ENCODE results near the gene TBPL1.
"Not testable (repeated sequence)": the region's sequence is repeated elsewhere in the genome, so short reads cannot be mapped to it uniquely, and the experiment has no call there.

TBPL1 gene

DNA sequence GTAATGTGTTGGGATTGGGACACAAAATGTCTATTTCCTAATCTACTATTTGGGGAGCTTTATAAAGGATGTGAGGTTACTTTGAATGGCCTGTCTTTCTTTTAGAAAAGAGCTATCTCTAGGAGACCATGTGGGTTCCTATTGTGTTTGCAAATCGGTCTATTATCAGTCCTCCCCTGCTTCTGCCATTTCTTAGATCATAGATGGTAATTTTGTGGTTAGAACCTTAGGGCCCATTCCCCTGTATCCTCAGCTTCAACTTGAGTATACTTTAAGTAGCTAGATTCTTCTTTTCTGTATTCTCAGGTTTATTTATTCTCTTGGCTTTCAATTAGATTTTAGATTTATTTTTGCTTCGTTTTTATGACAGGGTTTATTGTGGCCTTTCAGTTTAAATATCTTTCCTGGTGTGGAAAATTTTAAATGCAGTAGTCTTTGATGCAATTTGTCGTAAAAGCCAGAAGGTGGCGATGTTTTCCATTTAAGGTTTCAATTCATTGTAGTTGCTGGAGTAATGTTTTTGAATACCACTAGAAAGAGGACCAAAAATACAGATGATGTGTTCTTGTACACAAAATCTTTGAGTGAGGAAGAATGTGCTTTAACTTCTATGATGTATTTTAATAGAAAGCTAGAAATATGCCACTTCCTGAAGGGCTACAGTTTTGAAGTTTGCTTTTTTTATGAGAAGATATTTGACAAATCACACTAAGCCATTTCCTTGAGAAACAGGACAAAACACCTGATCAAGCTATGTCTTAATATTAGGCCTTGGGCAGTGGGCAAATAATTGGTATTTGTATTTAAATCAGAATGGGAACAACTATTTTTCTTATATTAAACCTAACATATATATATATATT lies 20.3 kb downstream of the TBPL1 start:
- Mint-ChIP-seq H3K27ac (no peak overlapping the region), H3K9me3 (no peaks in the 10 kb centered on the region), H3K36me3 (peaks cover 5% of the 10 kb centered on the region), H3K27me3 (no peaks in the 10 kb centered on the region), H3K4me3 (no peak overlapping the region), H3K4me1 (peaks cover 27% of the 10 kb centered on the region)
- DNase-seq (ENCODE audit: low spot score in 2 of 2): peak in 1 of 2 donors; percentile 20
- ATAC-seq (ENCODE audit: low read depth): peak; percentile 48

DNA sequence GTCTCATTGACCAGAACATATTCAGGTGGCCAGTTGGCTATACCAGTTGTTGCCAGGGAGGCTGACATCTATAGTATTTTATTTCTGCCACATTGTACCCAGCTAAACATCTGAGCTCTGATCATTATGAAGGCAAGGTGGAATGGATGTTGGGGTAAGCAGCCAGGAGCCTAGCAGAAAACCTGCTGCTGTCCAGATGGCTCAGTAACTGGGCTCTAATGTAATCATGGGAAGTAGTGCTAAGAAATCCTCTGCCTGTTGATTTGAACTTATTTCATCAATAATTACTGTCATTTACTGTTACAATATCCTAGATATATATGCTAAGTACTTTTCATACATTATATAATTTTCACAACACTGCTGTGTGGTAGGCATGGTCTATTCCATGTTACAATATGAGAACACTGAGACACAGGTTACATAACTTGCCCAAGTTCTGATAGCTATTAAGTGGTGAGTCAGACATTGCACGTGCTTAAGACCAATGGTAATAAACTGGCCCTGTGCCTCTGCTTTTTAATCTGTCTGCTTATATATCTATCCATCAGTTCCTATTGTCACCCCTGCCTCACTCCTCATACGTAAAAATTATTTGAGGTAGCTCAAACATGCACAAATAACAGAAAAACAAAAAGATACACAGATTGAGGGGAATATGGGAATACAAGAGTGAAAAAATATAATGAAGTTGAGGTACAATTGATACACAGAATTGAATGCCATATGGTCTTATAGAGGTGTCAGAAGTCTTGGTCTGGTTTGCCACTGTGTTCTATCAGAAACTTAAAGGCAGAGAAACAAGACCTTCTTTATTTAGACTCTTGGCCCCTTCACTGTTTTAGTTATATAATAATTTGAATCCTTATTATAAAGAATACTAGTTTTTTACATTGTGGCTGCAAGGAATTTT lies 25.2 kb downstream of the TBPL1 start:
- Mint-ChIP-seq H3K27me3 (no peaks in the 10 kb centered on the region), H3K27ac (no peak overlapping the region), H3K4me3 (no peak overlapping the region), H3K4me1 (peaks cover 22% of the 10 kb centered on the region), H3K36me3 (peaks cover 11% of the 10 kb centered on the region), H3K9me3 (no peaks in the 10 kb centered on the region)
- DNase-seq (ENCODE audit: low spot score in 2 of 2) (no peak), ATAC-seq (ENCODE audit: low read depth) (no peak)

DNA sequence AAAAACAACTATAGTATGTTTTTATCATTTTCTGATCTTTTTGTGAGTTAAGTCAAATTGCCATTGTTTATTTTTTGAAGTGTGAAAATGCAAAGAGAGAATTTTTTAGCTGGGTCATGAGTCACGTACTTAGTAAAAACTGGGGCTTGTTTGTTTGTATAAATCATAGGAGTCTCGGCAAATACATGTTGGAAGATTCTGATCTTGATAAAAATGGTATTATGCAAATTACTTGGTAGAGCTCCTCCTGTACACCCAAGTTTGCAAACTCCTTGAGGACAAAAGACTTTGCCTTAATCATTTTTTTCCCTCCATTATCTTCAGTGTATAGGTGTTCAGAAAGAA lies 25.8 kb downstream of the TBPL1 start:
- Mint-ChIP-seq H3K9me3 (no peaks in the 10 kb centered on the region), H3K36me3 (peaks cover 14% of the 10 kb centered on the region), H3K4me3 (no peak overlapping the region), H3K4me1 (peaks cover 19% of the 10 kb centered on the region), H3K27me3 (no peaks in the 10 kb centered on the region), H3K27ac (no peak overlapping the region)
- DNase-seq (ENCODE audit: low spot score in 2 of 2) (no peak), ATAC-seq (ENCODE audit: low read depth) (no peak)

DNA sequence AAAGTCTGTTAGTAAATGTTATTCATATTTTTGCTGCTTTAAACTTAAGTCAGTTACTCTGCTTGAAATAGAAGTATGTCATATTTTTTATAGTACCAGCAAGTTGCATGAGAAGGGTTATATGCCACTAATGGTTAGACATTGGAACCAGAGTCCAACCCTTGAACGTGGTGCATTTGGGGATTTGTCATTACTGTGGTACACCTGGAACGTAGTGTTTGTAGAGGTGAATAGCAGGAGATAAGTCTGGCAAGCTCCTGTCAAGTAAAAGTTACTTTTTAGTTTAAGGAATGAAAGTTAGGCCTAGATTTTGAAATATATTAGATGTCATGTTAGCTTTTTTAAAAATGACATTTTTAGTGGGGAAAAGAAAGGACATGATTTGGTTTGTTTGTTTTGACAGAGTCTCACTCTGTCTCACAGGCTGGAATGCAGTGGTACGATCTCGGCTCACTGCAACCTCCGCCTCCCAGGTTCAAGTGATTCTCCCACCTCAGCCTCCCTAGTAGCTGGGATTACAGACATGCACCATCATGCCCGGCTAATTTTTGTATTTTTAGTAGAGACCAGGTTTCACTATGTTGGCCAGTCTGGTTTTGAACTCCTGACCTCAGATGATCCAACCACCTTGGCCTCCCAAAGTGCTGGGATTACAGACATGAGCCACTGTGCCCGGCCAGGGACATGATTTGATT lies 26.4 kb downstream of the TBPL1 start:
- not testable (repeated sequence) for H3K27me3 Mint-ChIP-seq; ATAC-seq (ENCODE audit: low read depth); H3K4me3 Mint-ChIP-seq; H3K27ac Mint-ChIP-seq; H3K9me3 Mint-ChIP-seq; DNase-seq (ENCODE audit: low spot score in 2 of 2)
- H3K36me3 Mint-ChIP-seq: peaks cover 14% of the 10 kb centered on the region
- peaks cover 19% of the 10 kb centered on the region for H3K4me1 Mint-ChIP-seq

DNA sequence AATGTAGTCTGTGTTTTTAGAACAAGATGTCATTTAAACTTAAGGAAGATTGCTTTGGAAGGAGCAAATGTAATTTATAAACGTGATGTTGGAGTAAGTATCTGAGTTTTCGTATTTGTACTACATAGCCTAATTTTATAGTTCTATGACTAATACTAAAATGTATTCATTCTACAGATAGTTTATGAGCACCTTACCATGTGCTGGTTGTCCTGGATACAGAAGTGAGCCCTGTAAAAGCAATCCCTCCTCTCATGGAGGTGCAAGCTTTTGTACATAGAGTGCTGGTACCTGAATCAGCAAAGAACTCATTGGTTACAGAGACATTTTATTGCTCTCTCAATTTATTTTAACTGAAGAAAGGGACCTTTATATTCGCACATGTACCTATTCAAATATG lies 27.1 kb downstream of the TBPL1 start:
- ATAC-seq (ENCODE audit: low read depth) (no peak), DNase-seq (ENCODE audit: low spot score in 2 of 2) (no peak)
- Mint-ChIP-seq H3K4me3 (no peak overlapping the region), H3K4me1 (peaks cover 16% of the 10 kb centered on the region), H3K27ac (no peak overlapping the region), H3K27me3 (no peaks in the 10 kb centered on the region), H3K36me3 (peaks cover 16% of the 10 kb centered on the region), H3K9me3 (no peaks in the 10 kb centered on the region)

DNA sequence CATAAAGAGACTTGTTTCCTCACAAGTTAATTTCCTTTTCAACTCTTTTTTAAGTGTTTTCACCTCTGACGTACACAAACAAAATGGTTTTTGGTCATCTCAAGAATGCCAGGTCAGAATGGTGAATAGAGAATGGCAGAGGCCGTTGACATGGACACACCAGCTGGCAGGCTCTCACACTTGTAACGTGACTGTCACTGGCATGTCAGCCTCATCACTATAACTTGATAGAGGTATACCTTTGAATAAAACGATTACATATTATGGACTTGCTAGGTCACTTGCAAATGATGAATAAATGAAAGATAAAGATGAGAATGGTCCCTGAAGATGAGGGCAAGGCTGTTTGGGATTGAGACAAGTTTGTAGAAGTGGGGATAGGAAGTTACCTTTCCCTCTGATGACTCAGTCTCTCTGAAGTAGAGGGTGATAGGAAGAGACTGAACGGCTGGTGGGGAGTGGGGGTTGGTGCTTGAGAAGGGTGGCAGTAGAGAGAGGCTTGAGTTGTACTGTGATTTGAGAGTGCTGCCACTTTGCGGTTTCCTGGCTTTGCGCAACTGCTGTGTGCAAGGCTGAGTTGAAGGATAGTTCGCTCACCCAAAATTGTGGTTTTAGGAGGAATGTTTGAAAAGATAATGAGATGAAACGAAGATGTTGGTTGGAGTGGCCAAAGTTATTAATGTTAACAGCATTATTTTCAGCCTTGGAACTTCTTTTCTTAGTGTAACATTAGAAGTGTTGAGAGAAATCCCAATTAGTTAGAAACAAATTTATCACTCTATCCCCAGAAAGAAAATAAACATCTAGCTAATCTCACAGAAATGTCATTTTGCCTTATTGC lies 30.3 kb downstream of the TBPL1 start:
- DNase-seq (ENCODE audit: low spot score in 2 of 2) (no peak), ATAC-seq (ENCODE audit: low read depth) (no peak)
- no peaks in the 10 kb centered on the region for H3K9me3 Mint-ChIP-seq
- no peaks in the 10 kb centered on the region for H3K27me3 Mint-ChIP-seq
- H3K4me1 Mint-ChIP-seq: peaks cover 7% of the 10 kb centered on the region
- H3K4me3 Mint-ChIP-seq: no peak overlapping the region
- H3K27ac Mint-ChIP-seq: no peak overlapping the region
- H3K36me3 Mint-ChIP-seq: peaks cover 27% of the 10 kb centered on the region

DNA sequence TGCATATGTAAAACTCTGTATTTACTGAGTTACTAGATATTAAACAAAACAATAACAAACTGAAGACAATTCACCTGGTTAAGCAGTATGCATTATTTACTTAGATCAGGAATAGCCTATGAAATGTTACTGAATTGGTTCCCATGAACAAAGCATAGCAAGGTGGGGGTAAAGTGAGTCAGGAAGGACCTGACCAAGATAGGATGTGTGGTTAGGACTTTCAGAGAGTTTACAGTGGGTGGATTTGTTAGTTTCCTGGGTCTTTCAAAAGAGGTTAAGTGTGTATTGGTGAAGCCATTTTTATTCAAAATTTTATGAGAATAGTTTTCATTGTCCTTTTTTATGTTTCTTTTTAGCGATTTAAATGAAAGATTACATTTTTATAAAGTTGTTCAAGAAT lies 32.9 kb downstream of the TBPL1 start:
- no peak for DNase-seq (ENCODE audit: low spot score in 2 of 2)
- Mint-ChIP-seq H3K36me3 (peaks cover 31% of the 10 kb centered on the region), H3K9me3 (no peaks in the 10 kb centered on the region), H3K27ac (no peak overlapping the region), H3K4me3 (no peak overlapping the region), H3K4me1 (no peaks in the 10 kb centered on the region), H3K27me3 (no peaks in the 10 kb centered on the region)
- ATAC-seq (ENCODE audit: low read depth): no peak

DNA sequence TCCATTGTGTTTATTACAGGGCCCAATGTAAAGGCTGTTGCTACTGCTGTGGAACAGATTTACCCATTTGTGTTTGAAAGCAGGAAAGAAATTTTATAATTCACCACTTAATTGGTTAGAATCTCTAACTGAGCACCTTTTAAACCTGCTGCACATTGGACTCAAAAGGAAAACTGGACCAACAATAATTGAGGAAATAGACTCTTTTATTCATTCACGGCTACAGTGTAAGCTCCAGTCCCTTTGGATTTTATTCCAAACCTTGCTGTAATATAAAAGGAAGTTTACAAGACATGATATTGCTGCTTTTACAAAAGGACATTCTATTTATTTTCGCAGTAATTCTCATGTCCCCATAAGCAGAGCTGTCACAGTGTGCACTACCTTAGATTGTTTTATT lies 33.9 kb downstream of the TBPL1 start:
- ATAC-seq (ENCODE audit: low read depth) (no peak), DNase-seq (ENCODE audit: low spot score in 2 of 2) (no peak)
- Mint-ChIP-seq H3K9me3 (no peaks in the 10 kb centered on the region), H3K27ac (no peak overlapping the region), H3K4me3 (no peak overlapping the region), H3K27me3 (no peaks in the 10 kb centered on the region), H3K4me1 (no peaks in the 10 kb centered on the region), H3K36me3 (peaks cover 28% of the 10 kb centered on the region)

DNA sequence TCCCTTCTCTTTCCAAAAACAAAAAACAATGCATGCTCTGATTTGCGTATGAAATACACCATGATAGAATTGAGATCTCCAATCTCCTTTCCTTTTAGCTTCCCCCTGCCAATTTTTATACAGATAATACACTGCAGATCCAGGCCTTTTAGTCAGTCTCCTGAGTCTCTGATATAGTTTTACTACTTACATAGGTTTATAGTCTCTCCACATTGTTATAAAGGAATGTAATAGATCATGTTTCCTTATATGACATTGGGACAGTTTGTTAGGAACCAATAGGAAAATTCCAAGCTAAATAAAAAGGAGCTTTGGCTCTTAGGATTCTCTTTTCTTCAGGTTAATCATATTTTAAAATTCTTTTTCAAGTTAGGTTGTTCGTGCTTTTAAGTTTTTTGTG lies 36.5 kb downstream of the TBPL1 start:
- no peaks in the 10 kb centered on the region for H3K9me3 Mint-ChIP-seq
- H3K27me3 Mint-ChIP-seq: no peaks in the 10 kb centered on the region
- H3K4me3 Mint-ChIP-seq: no peak overlapping the region
- H3K4me1 Mint-ChIP-seq: no peaks in the 10 kb centered on the region
- DNase-seq (ENCODE audit: low spot score in 2 of 2) (no peak), ATAC-seq (ENCODE audit: low read depth) (no peak)
- peaks cover 18% of the 10 kb centered on the region for H3K36me3 Mint-ChIP-seq
- H3K27ac Mint-ChIP-seq: no peak overlapping the region

DNA sequence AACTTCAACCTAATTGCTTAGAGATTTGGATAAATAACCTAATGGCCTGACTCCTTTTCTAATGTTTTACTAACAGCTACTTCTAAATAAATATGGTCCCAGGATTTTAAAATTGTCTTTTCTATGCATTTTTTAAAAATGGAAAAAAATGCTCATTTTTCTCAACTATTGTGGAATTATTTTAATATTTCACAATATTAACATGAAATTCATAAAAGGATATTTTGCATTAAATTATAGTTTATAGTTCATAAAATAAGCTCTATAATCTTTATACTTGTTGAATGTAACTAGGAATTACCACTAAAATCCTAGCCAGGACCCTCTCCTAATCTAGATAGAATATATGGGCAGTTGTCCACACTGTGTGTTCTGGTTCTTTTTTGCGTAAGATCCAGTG lies 37.3 kb downstream of the TBPL1 start:
- DNase-seq (ENCODE audit: low spot score in 2 of 2) (no peak), ATAC-seq (ENCODE audit: low read depth) (no peak)
- H3K4me1 Mint-ChIP-seq: no peaks in the 10 kb centered on the region
- no peaks in the 10 kb centered on the region for H3K27me3 Mint-ChIP-seq
- H3K9me3 Mint-ChIP-seq: no peaks in the 10 kb centered on the region
- no peak overlapping the region for H3K27ac Mint-ChIP-seq
- no peak overlapping the region for H3K4me3 Mint-ChIP-seq
- H3K36me3 Mint-ChIP-seq: peaks cover 15% of the 10 kb centered on the region

DNA sequence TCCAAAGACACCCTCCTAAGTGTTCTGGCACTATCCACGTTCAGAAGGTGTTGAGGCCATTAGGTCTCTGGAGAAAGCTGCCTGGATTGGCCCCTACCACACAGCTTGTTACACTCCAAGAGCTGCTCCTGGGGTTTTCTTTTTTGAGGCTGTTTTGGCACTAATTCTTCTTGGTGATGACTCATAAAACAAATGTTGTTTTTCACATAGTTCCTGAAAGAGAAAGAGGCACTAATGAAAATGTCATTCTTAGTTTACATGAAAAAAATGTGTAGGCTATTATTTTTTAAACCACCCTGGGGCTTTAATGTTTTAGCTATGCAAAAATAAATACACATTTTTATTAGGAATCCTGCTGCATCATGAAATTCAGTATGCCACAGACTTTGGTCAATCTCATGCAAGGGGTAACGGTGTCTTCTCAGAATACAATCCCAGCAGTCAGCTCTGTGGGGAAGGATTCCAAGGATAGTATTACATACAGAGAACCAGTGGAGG lies 38.1 kb downstream of the TBPL1 start:
- no peak overlapping the region for H3K4me3 Mint-ChIP-seq
- H3K27ac Mint-ChIP-seq: no peak overlapping the region
- H3K27me3 Mint-ChIP-seq: no peaks in the 10 kb centered on the region
- peaks cover 8% of the 10 kb centered on the region for H3K36me3 Mint-ChIP-seq
- no peak for DNase-seq (ENCODE audit: low spot score in 2 of 2)
- no peaks in the 10 kb centered on the region for H3K9me3 Mint-ChIP-seq
- H3K4me1 Mint-ChIP-seq: no peaks in the 10 kb centered on the region
- ATAC-seq (ENCODE audit: low read depth): no peak

DNA sequence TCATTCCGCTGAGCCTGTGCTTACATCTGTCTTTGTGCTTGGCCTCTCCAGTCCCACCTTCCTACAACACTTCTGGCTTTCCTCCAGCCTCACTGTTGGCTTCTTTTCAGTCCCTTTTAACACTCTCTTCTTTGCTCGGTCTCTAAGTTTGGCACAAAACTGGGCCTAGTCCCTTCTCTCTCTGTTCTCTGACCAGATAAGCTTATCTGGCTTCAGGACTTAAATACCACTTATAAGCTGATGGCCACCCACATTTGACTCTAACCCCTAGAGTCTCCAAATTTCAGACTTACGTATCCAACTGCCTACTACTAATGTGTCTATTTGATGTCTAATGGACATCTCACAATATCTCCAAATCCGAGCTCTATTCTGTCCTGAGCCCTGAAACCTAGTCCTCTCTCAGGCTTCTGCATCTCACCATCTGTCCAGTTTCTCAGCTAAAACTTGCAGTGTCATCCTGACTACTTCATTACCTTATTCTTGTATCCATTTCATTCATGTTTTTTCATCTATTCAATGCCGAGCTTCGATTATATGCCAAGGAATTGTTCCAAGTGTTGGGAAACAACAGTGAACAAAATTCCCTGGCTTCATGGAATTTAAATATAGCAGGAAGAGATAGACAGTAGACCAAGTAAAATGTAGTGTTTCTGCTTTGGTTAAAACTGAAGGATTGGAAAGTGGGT lies 40.1 kb downstream of the TBPL1 start:
- no peak for DNase-seq (ENCODE audit: low spot score in 2 of 2)
- Mint-ChIP-seq H3K4me3 (no peak overlapping the region), H3K36me3 (peaks cover 4% of the 10 kb centered on the region), H3K27me3 (no peaks in the 10 kb centered on the region), H3K4me1 (no peaks in the 10 kb centered on the region), H3K27ac (no peak overlapping the region), H3K9me3 (no peaks in the 10 kb centered on the region)
- no peak for ATAC-seq (ENCODE audit: low read depth)

DNA sequence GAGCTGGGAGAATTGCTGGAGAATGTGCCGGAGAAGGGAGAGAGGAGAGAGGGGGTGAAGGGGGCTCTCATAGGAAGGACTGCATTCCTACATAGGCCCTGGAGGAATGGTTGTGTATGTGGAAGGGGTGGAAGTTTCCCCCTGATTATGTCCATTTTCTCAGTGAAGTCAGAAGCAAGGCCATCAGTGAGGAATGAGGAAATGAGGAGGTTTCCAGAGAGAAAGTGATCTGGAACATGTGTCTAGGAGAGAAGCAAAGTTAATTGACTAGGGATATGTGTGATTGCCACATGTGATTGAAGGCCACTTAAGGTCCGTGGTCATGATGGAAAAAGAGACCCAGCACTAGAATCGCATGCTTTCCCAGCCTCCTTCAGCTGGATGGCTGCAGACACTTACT lies 42.3 kb downstream of the TBPL1 start:
- H3K36me3 Mint-ChIP-seq: peaks cover 2% of the 10 kb centered on the region
- no peak for ATAC-seq (ENCODE audit: low read depth)
- DNase-seq (ENCODE audit: low spot score in 2 of 2): no peak
- H3K27me3 Mint-ChIP-seq: no peaks in the 10 kb centered on the region
- H3K9me3 Mint-ChIP-seq: no peaks in the 10 kb centered on the region
- H3K4me3 Mint-ChIP-seq: no peak overlapping the region
- H3K4me1 Mint-ChIP-seq: no peaks in the 10 kb centered on the region
- no peak overlapping the region for H3K27ac Mint-ChIP-seq
